Activated CD4-positive, alpha-beta T cell treated with anti-CD3 and anti-CD28 coated beads for 1 hour (primary cell): ENCODE data around the gene TK2.

Experiments
- DNase-seq: peaks from one replicate; pipeline ENCODE4 v3.0.0-alpha.2; 2020

The TK2 gene

DNA sequence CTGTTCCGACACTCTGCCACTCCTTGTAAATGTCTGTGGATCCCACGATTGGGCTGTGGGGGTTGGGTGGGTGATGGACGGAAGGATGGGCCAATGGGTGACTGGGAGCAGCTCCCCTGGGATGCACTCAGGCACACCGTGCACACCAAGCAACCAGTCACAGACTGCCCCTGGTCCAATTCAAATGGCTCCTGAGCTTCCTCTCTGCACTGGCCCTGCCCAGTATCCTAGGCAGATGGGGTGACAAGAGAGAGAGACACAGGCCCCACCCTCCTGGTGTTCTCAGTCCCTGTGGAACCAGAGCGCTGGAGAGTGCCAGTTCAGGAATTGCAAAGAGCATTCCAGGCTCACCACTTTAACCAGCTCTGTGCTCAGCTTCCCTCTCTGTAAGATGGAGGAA, 90.0 kb downstream of the TK2 start:
- no peak for DNase-seq

GRCh38 chr16:66458853-66459252, 91.1 kb downstream of the TK2 start:
- DNase-seq: no peak

GRCh38 chr16:66458292-66458691, 91.6 kb downstream of the TK2 start:
- no peak for DNase-seq
